GM12873 (cell line): ENCODE data around the gene FOXP1.

Source experiments
- CTCF ChIP-seq: IDR thresholded peaks from 2 replicates; pipeline ENCODE4 v1.5.1; 2012; ENCODE audit warnings: low read depth, mild to moderate bottlenecking, moderate library complexity, low read length, control low read depth; ENCODE audit not compliant: insufficient read depth; ENCODE audit errors: missing control alignments

FOXP1 gene

GRCh38 chr3:71498543-71498942, 85.0 kb downstream of the FOXP1 start:
- TF ChIP-seq CTCF, result no peak

- TF ChIP-seq CTCF, result no peak
Measured at GRCh38 chr3:71497971-71498444, 85.5 kb downstream of the FOXP1 start.

GRCh38 chr3:71497367-71497897, 86.1 kb downstream of the FOXP1 start:
- TF ChIP-seq CTCF, result no peak

- TF ChIP-seq CTCF, result no peak
Measured at GRCh38 chr3:71495708-71496472, 87.6 kb downstream of the FOXP1 start.

GRCh38 chr3:71494212-71494611, 89.3 kb downstream of the FOXP1 start:
- no peak for TF ChIP-seq CTCF

- TF ChIP-seq CTCF, result no peak
Measured at GRCh38 chr3:71492974-71493771, 90.4 kb downstream of the FOXP1 start.

GRCh38 chr3:71492566-71492965, 91.0 kb downstream of the FOXP1 start:
- TF ChIP-seq CTCF, result no peak
